ENCODE data around the gene ZNF835. TPM values are rescaled to one million over a fixed set of nuclear protein-coding genes. Genes with fewer than 3 reads are reported as not detected.
A peak's percentile ranks its signal among the peaks of the same experiment; 100 is the strongest.

ZNF835 gene
- total RNA-seq, 1 experiment from 2014 or later = 3.2 TPM

DNA sequence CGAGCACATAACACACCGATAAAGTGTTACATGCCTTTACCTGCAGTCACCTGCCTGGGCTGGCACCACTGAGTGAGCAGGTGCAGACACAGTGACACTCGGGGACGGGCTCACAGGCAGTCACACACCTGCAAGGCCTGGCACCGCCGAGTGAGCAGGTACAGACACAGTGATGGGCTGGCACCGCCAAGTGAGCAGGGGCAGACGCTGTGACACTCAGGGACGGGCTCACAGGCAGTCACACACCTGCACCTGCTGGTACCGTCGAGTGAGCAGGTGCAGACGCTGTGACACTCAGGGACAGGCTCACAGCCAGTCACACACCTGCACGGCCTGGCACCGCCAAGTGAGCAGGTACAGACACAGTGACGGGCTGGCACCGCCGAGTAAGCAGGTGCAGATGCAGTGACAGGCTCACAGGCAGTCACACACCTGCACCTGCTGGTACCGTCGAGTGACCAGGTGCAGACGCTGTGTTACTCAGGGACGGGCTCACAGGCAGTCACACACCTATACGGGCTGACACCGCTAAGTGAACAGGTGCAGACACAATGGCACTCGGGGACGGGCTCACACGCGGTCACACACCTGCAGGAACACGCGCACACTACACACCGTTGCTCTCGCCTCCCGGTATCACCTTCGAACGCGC, 470 bp downstream of the ZNF835 start:
- POLR2A ChIA-PET (ENCODE audit: low non-redundant PET) = no interaction called here
- H3K9me3 ChIP-seq (ENCODE audit: low read depth, low read length, poor library complexity, severe bottlenecking) = no peaks in the 10 kb centered on the region
- no peaks in the 10 kb centered on the region for H3K36me3 ChIP-seq (ENCODE audit: insufficient read depth, low read length, poor library complexity, severe bottlenecking)
- CTCF ChIA-PET = no interaction called here
- H3K4me3 ChIP-seq (ENCODE audit: low read depth, low read length, poor library complexity, severe bottlenecking) = peak overlapping the region; percentile 53
- H3K27me3 ChIP-seq (replicated peaks; ENCODE audit: insufficient read depth, low read depth, low read length, poor library complexity) = no peaks in the 10 kb centered on the region
- intact Hi-C loops (cut with micrococcal nuclease; ENCODE audit: unreplicated experiment) = no loop called here
- H3K27ac ChIP-seq (ENCODE audit: low read depth, low read length, poor library complexity, severe bottlenecking) = peak overlapping the region; percentile 29
- DNase-seq (ENCODE audit: low spot score) = no peak
- no TSS peak for BruUV-seq (replicated peaks)
- H3K4me1 ChIP-seq (ENCODE audit: insufficient read depth, low read length, poor library complexity, severe bottlenecking) = no peaks in the 10 kb centered on the region
- no peak for TF ChIP-seq EZH2 (IDR thresholded peaks at IDR 0.05; ENCODE audit: borderline replicate concordance, low read depth, low read length, poor library complexity, severe bottlenecking)
- TF ChIP-seq, protein P1, sequence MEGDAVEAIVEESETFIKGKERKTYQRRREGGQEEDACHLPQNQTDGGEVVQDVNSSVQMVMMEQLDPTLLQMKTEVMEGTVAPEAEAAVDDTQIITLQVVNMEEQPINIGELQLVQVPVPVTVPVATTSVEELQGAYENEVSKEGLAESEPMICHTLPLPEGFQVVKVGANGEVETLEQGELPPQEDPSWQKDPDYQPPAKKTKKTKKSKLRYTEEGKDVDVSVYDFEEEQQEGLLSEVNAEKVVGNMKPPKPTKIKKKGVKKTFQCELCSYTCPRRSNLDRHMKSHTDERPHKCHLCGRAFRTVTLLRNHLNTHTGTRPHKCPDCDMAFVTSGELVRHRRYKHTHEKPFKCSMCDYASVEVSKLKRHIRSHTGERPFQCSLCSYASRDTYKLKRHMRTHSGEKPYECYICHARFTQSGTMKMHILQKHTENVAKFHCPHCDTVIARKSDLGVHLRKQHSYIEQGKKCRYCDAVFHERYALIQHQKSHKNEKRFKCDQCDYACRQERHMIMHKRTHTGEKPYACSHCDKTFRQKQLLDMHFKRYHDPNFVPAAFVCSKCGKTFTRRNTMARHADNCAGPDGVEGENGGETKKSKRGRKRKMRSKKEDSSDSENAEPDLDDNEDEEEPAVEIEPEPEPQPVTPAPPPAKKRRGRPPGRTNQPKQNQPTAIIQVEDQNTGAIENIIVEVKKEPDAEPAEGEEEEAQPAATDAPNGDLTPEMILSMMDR (conservative IDR thresholded peaks at IDR 0.05; ENCODE audit: low read depth, low read length) = no peak

DNA sequence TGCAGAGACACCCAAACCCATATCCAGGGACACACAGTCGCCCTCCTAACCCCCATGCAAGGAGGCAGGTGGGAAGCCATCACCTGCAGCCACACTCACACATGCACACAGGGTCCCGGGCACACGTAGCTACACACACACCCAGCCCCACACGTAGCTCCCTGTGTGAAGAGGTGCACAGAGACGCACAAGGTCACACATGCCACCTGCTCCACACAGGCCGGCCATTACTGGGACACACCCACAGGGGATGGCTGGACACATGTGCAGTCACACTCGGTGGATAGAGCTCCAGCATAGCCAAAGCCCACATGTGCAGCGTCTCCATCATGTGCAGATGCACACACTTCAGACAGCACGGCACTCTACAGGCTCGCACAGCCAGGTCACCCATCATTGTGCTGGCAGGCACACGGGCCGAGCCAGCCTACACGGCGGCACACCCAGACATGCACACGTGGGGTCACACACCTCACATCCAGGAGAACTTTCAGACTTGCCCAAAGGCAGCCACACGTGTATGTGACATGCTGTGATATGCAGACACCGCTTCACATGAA, 1.1 kb downstream of the ZNF835 start:
- DNase-seq (ENCODE audit: low spot score) = no peak
- POLR2A ChIA-PET (ENCODE audit: low non-redundant PET) = no interaction called here
- CTCF ChIA-PET = no interaction called here
- no peak for TF ChIP-seq EZH2 (IDR thresholded peaks at IDR 0.05; ENCODE audit: borderline replicate concordance, low read depth, low read length, poor library complexity, severe bottlenecking)
- TF ChIP-seq, protein P1 (conservative IDR thresholded peaks at IDR 0.05; ENCODE audit: low read depth, low read length) = no peak
- no TSS peak for BruUV-seq (replicated peaks)
- Histone ChIP-seq H3K36me3 (ENCODE audit: insufficient read depth, low read length, poor library complexity, severe bottlenecking) (no peaks in the 10 kb centered on the region), H3K4me3 (ENCODE audit: low read depth, low read length, poor library complexity, severe bottlenecking) (peak overlapping the region; percentile 53), H3K4me1 (ENCODE audit: insufficient read depth, low read length, poor library complexity, severe bottlenecking) (no peaks in the 10 kb centered on the region), H3K27me3 (replicated peaks; ENCODE audit: insufficient read depth, low read depth, low read length, poor library complexity) (no peaks in the 10 kb centered on the region), H3K27ac (ENCODE audit: low read depth, low read length, poor library complexity, severe bottlenecking) (no peak overlapping the region), H3K9me3 (ENCODE audit: low read depth, low read length, poor library complexity, severe bottlenecking) (no peaks in the 10 kb centered on the region)
- intact Hi-C loops (cut with micrococcal nuclease; ENCODE audit: unreplicated experiment) = no loop called here

DNA sequence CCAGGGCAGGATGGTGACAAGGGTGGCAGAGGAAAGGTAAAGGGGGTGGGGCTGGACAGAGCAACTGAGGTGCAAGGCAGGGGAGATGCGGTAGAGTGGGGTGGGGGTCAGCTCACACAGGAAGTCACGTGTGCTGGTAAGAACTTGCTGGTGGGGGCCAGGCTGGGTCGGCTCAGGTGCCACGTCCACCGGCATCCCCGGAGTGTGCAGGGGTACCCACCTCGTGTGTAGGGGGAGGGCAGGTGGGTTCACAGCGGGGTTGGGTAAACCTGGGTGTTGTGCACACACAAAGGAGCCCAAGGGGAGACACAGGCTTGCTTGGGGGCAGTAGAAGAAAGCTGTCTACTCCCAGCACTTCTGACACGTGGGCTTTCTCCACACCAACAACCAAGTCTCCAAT, 2.9 kb downstream of the ZNF835 start:
- no TSS peak for BruUV-seq (replicated peaks)
- ChIA-PET POLR2A (ENCODE audit: low non-redundant PET) (no interaction called here), CTCF (no interaction called here)
- Histone ChIP-seq H3K4me3 (ENCODE audit: low read depth, low read length, poor library complexity, severe bottlenecking) (no peak overlapping the region), H3K9me3 (ENCODE audit: low read depth, low read length, poor library complexity, severe bottlenecking) (no peaks in the 10 kb centered on the region), H3K36me3 (ENCODE audit: insufficient read depth, low read length, poor library complexity, severe bottlenecking) (no peaks in the 10 kb centered on the region), H3K27me3 (replicated peaks; ENCODE audit: insufficient read depth, low read depth, low read length, poor library complexity) (no peaks in the 10 kb centered on the region), H3K27ac (ENCODE audit: low read depth, low read length, poor library complexity, severe bottlenecking) (no peak overlapping the region), H3K4me1 (ENCODE audit: insufficient read depth, low read length, poor library complexity, severe bottlenecking) (no peaks in the 10 kb centered on the region)
- intact Hi-C loops (cut with micrococcal nuclease; ENCODE audit: unreplicated experiment) = no loop called here
- DNase-seq (ENCODE audit: low spot score) = no peak
- TF ChIP-seq, protein P1 (conservative IDR thresholded peaks at IDR 0.05; ENCODE audit: low read depth, low read length) = no peak
- TF ChIP-seq EZH2 (IDR thresholded peaks at IDR 0.05; ENCODE audit: borderline replicate concordance, low read depth, low read length, poor library complexity, severe bottlenecking) = no peak
